Kidney glomerular epithelial cell (primary cell): Measurements from ENCODE around the gene LPIN3.

ENCODE experiments used
- DNase-seq: peaks from one replicate; lab custom pipeline; 2025; lab: John Stamatoyannopoulos, UW

The LPIN3 gene

GRCh38 chr20:41350408-41350962 lies 9.9 kb downstream of the LPIN3 start:
- no peak for DNase-seq

- DNase-seq, result no peak
Measured at GRCh38 chr20:41352106-41352505, 11.5 kb downstream of the LPIN3 start.

- DNase-seq, result no peak
Measured at GRCh38 chr20:41352666-41353065, 12.0 kb downstream of the LPIN3 start.

GRCh38 chr20:41353530-41353929 lies 12.9 kb downstream of the LPIN3 start:
- no peak for DNase-seq

- no peak for DNase-seq
Measured at GRCh38 chr20:41355192-41355591, 14.6 kb downstream of the LPIN3 start.

GRCh38 chr20:41355598-41356203 lies 15.1 kb downstream of the LPIN3 start:
- no peak for DNase-seq

GRCh38 chr20:41356951-41357350 lies 16.3 kb downstream of the LPIN3 start:
- no peak for DNase-seq

- no peak for DNase-seq
Measured at GRCh38 chr20:41357424-41358163, 17.0 kb downstream of the LPIN3 start.

- no peak for DNase-seq
Measured at GRCh38 chr20:41358230-41358629, 17.6 kb downstream of the LPIN3 start.

- no peak for DNase-seq
Measured at GRCh38 chr20:41358717-41359116, 18.1 kb downstream of the LPIN3 start.

- DNase-seq, result no peak
Measured at GRCh38 chr20:41359541-41360011, 19.0 kb downstream of the LPIN3 start.

GRCh38 chr20:41360831-41361756 lies 20.5 kb downstream of the LPIN3 start:
- no peak for DNase-seq

- no peak for DNase-seq
Measured at GRCh38 chr20:41361757-41362747, 21.4 kb downstream of the LPIN3 start.

- DNase-seq, result no peak
Measured at GRCh38 chr20:41362748-41363140, 22.1 kb downstream of the LPIN3 start.

- no peak for DNase-seq
Measured at GRCh38 chr20:41363601-41364000, 23.0 kb downstream of the LPIN3 start.

- DNase-seq, result no peak
Measured at GRCh38 chr20:41364236-41364855, 23.7 kb downstream of the LPIN3 start.

GRCh38 chr20:41364967-41365765 lies 24.5 kb downstream of the LPIN3 start:
- DNase-seq, result no peak

- no peak for DNase-seq
Measured at GRCh38 chr20:41365777-41366545, 25.3 kb downstream of the LPIN3 start.
